GM18867 (cell line): ENCODE measurements around the gene GPR39.

ENCODE experiments used
- ATAC-seq: cut with Tn5 transposase; IDR thresholded peaks from one replicate; pipeline ENCODE4 v1.9.1; 2021; ENCODE audit warnings: mild to moderate bottlenecking, moderate library complexity; ENCODE audit not compliant: unreplicated experiment

The GPR39 gene

GRCh38 chr2:132667706-132668105 is 251.1 kb downstream of the GPR39 start:
- ATAC-seq: no peak

- no peak for ATAC-seq
Observed at GRCh38 chr2:132668189-132668823, 251.7 kb downstream of the GPR39 start.

- no peak for ATAC-seq
Observed at GRCh38 chr2:132668987-132669907, 252.6 kb downstream of the GPR39 start.

- ATAC-seq: no peak
Observed at GRCh38 chr2:132669908-132670495, 253.4 kb downstream of the GPR39 start, which contains the start of gene LYPD1. Gene LYPD1 (minus strand): TSS chr2:132670205. CDS start chr2:132669932, 273 bp downstream.

- no peak for ATAC-seq
Observed at GRCh38 chr2:132670496-132671150, 254.0 kb downstream of the GPR39 start.

GRCh38 chr2:132671151-132671835 is 254.7 kb downstream of the GPR39 start:
- ATAC-seq: no peak

GRCh38 chr2:132676999-132677398 is 260.4 kb downstream of the GPR39 start:
- no peak for ATAC-seq

- ATAC-seq: no peak
Observed at GRCh38 chr2:132677661-132678060, 261.1 kb downstream of the GPR39 start.

- ATAC-seq: no peak
Observed at GRCh38 chr2:132678483-132678882, 261.9 kb downstream of the GPR39 start.

GRCh38 chr2:132680544-132680943 is 263.9 kb downstream of the GPR39 start:
- ATAC-seq: no peak

GRCh38 chr2:132681766-132682165 is 265.2 kb downstream of the GPR39 start:
- no peak for ATAC-seq

- no peak for ATAC-seq
Observed at GRCh38 chr2:132690664-132691303, 274.2 kb downstream of the GPR39 start.

- ATAC-seq: no peak
Observed at GRCh38 chr2:132691556-132691955, 275.0 kb downstream of the GPR39 start.

GRCh38 chr2:132692816-132693215 is 276.2 kb downstream of the GPR39 start:
- no peak for ATAC-seq
